ENCODE measurements around the gene SCN1A.

DNA sequence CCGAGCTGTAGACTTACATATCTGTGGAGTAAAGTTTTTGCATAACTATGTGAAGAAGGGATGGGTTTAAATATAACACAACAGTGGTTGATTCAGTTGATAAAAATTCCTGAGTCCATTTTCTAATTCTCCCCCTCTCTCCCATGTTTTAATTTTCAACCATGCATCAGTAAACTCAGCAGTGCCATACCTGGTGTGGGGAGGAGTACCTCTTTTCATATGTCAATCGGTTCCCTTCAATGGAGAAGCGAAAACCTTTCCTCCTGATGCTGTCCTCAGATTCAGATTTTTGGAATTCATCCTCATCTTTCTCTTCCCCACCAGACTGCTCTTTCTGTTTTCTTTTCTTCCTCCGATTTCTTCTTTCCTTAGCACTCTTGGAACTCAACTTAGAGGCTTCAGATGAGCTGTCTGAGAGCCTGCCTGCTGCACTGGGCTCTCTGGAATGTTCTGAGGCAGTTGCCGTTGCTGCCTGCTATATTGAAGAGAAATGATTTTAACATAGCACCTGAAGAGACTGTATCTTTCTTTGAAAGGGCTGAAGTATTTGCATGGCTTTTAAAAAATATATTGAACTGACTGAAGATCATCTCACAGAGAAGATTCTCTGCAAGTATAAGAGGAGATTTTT is 82.9 kb downstream of the SCN1A start:
- no peak for TF ChIP-seq FOXP1 (CRISPR knock-in tag; IDR thresholded peaks at IDR 0.05; ENCODE audit: borderline replicate concordance)
- TF ChIP-seq, protein P1, sequence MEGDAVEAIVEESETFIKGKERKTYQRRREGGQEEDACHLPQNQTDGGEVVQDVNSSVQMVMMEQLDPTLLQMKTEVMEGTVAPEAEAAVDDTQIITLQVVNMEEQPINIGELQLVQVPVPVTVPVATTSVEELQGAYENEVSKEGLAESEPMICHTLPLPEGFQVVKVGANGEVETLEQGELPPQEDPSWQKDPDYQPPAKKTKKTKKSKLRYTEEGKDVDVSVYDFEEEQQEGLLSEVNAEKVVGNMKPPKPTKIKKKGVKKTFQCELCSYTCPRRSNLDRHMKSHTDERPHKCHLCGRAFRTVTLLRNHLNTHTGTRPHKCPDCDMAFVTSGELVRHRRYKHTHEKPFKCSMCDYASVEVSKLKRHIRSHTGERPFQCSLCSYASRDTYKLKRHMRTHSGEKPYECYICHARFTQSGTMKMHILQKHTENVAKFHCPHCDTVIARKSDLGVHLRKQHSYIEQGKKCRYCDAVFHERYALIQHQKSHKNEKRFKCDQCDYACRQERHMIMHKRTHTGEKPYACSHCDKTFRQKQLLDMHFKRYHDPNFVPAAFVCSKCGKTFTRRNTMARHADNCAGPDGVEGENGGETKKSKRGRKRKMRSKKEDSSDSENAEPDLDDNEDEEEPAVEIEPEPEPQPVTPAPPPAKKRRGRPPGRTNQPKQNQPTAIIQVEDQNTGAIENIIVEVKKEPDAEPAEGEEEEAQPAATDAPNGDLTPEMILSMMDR (IDR thresholded peaks at IDR 0.05): no peak
- TF ChIP-seq MLX (CRISPR knock-in tag; IDR thresholded peaks at IDR 0.05): no peak
- no peak for TF ChIP-seq ZNF121 (CRISPR knock-in tag; IDR thresholded peaks at IDR 0.05)
- TF ChIP-seq JUN (CRISPR knock-in tag; IDR thresholded peaks at IDR 0.05): no peak
- TF ChIP-seq, protein P2, sequence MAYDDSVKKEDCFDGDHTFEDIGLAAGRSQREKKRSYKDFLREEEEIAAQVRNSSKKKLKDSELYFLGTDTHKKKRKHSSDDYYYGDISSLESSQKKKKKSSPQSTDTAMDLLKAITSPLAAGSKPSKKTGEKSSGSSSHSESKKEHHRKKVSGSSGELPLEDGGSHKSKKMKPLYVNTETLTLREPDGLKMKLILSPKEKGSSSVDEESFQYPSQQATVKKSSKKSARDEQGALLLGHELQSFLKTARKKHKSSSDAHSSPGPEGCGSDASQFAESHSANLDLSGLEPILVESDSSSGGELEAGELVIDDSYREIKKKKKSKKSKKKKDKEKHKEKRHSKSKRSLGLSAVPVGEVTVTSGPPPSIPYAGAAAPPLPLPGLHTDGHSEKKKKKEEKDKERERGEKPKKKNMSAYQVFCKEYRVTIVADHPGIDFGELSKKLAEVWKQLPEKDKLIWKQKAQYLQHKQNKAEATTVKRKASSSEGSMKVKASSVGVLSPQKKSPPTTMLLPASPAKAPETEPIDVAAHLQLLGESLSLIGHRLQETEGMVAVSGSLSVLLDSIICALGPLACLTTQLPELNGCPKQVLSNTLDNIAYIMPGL (CRISPR knock-in tag; IDR thresholded peaks at IDR 0.05): no peak
- TF ChIP-seq USF1 (CRISPR knock-in tag; IDR thresholded peaks at IDR 0.05): no peak
- TF ChIP-seq, protein P3, sequence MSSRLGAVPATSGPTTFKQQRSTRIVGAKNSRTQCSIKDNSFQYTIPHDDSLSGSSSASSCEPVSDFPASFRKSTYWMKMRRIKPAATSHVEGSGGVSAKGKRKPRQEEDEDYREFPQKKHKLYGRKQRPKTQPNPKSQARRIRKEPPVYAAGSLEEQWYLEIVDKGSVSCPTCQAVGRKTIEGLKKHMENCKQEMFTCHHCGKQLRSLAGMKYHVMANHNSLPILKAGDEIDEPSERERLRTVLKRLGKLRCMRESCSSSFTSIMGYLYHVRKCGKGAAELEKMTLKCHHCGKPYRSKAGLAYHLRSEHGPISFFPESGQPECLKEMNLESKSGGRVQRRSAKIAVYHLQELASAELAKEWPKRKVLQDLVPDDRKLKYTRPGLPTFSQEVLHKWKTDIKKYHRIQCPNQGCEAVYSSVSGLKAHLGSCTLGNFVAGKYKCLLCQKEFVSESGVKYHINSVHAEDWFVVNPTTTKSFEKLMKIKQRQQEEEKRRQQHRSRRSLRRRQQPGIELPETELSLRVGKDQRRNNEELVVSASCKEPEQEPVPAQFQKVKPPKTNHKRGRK (CRISPR knock-in tag; IDR thresholded peaks at IDR 0.05; ENCODE audit: borderline replicate concordance): no peak
- TF ChIP-seq ATF3 (CRISPR knock-in tag; conservative IDR thresholded peaks at IDR 0.05): no peak
- no peak for TF ChIP-seq CBFB (CRISPR knock-in tag; IDR thresholded peaks at IDR 0.05; ENCODE audit: low read depth)
- TF ChIP-seq CREM (CRISPR knock-in tag; IDR thresholded peaks at IDR 0.05): no peak
- TF ChIP-seq, protein P4, sequence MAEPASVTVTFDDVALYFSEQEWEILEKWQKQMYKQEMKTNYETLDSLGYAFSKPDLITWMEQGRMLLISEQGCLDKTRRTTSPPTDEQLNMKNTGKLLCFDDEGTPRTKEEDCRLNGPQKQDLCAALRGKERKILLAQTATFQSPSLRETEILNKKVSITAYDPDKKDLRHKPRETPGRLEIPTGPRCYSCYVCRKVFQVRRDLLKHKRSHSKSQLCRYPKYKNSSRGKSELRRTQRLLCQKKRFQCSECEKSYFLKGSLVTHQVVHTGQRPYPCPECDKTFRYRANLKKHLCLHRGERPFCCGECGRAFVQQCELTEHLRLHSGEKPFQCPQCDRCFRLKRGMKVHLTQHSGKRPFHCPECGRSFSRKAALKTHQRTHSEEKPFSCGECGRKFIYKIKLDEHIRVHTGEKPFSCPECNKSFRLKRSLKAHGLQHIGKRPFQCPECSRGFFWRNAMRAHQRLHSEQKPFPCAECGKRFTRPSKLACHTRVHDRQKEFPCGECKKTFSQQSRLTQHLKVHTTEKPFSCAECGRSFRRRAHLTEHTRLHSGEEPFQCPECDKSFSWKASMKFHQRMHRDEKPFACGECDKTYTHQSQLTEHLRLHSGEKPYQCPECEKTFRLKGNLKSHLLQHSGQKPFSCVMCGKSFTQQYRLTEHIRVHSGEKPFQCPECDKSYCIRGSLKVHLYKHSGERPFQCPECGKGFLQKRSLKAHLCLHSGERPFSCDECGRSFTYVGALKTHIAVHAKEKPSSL (CRISPR knock-in tag; conservative IDR thresholded peaks at IDR 0.05): no peak
- no peak for TF ChIP-seq PREB (CRISPR knock-in tag; IDR thresholded peaks at IDR 0.05; ENCODE audit: borderline replicate concordance)

Measured in WTC11 (cell line).